Measurements from ENCODE around the gene RHOT2.
"Not testable (repeated sequence)": the region's sequence is repeated elsewhere in the genome, so short reads cannot be mapped to it uniquely, and the experiment has no call there.

The RHOT2 gene

GRCh38 chr16:682493-683395, 14.8 kb downstream of the RHOT2 start:
- DNase-seq, result no peak

- DNase-seq, result no peak
Observed at GRCh38 chr16:683396-684070, 15.6 kb downstream of the RHOT2 start.

- peak; percentile 75 for DNase-seq
Observed at GRCh38 chr16:684071-684794, 16.3 kb downstream of the RHOT2 start, which contains the start of gene JMJD8. Gene JMJD8, minus strand, starts transcription at chr16:684334. Its CDS starts 15 bp downstream, at chr16:684319.

- no peak for DNase-seq
Observed at GRCh38 chr16:684961-685696, 17.2 kb downstream of the RHOT2 start.

GRCh38 chr16:685967-686366, 18.0 kb downstream of the RHOT2 start:
- DNase-seq, result no peak

- no peak for DNase-seq
Observed at GRCh38 chr16:686459-687260, 18.7 kb downstream of the RHOT2 start.

- DNase-seq, result no peak
Observed at GRCh38 chr16:687499-687898, 19.6 kb downstream of the RHOT2 start.

GRCh38 chr16:689175-689897, 21.4 kb downstream of the RHOT2 start:
- DNase-seq, result no peak

GRCh38 chr16:691242-691641, 23.3 kb downstream of the RHOT2 start:
- not testable (repeated sequence) for DNase-seq

GRCh38 chr16:692356-693108, 24.6 kb downstream of the RHOT2 start:
- DNase-seq, result no peak

GRCh38 chr16:693364-693763, 25.4 kb downstream of the RHOT2 start:
- DNase-seq, result no peak

GRCh38 chr16:693766-694165, 25.8 kb downstream of the RHOT2 start:
- no peak for DNase-seq

- DNase-seq, result no peak
Observed at GRCh38 chr16:694187-694862, 26.4 kb downstream of the RHOT2 start.

- no peak for DNase-seq
Observed at GRCh38 chr16:694863-695354, 27.0 kb downstream of the RHOT2 start.

GRCh38 chr16:695355-696089, 27.6 kb downstream of the RHOT2 start:
- no peak for DNase-seq

GRCh38 chr16:698911-699671, 31.2 kb downstream of the RHOT2 start:
- no peak for DNase-seq

- no peak for DNase-seq
Observed at GRCh38 chr16:700684-701584, 33.0 kb downstream of the RHOT2 start.

All from NCI-H1694 treated with DMSO at 0.1 percent for 48 hours (cell line).